Measurements from ENCODE around the gene FBXO31. TPM values are rescaled to one million over a fixed set of nuclear protein-coding genes. Genes with fewer than 3 reads are reported as not detected.

FBXO31 gene
- total RNA-seq, 1 donor from 2014 or later: 29.9 TPM

DNA sequence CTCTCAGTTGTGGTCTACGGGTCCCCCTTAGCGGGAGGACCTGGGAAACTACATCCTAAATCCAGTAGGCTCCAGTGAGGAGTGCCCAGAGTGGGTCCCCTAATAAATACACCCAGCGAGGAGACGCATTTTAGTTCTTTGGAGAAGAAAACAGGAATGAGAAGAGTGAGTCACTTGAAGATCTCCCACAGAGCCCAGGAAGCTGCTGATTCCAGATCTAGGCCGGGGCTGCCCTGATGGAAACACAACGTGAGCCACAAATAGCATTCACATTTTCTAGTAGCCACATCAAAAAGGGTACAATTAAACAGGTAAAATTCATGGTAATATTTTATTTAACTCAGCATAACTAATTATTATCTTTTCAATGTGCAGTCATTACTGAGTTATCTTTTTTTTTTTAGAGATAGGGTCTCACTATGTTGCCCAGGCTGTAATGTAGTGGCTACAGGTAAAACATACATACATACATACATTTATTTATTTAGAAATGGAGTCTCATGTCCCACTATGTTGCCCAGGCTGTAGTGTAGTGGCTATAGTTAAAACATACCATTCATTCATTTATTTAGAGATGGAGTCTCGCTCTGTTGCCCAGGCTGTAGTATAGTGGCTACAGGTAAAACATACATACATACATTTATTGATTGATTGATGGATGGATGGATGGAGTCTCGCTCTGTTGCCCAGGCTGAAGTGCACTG is 21.5 kb downstream of the FBXO31 start:
- TF ChIP-seq, protein P1, sequence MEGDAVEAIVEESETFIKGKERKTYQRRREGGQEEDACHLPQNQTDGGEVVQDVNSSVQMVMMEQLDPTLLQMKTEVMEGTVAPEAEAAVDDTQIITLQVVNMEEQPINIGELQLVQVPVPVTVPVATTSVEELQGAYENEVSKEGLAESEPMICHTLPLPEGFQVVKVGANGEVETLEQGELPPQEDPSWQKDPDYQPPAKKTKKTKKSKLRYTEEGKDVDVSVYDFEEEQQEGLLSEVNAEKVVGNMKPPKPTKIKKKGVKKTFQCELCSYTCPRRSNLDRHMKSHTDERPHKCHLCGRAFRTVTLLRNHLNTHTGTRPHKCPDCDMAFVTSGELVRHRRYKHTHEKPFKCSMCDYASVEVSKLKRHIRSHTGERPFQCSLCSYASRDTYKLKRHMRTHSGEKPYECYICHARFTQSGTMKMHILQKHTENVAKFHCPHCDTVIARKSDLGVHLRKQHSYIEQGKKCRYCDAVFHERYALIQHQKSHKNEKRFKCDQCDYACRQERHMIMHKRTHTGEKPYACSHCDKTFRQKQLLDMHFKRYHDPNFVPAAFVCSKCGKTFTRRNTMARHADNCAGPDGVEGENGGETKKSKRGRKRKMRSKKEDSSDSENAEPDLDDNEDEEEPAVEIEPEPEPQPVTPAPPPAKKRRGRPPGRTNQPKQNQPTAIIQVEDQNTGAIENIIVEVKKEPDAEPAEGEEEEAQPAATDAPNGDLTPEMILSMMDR (IDR thresholded peaks at IDR 0.05): no peak
- intact Hi-C loops (cut with DNase I): no loop called here
- peaks cover 37% of the 10 kb centered on the region for H3K36me3 ChIP-seq
- ATAC-seq: no peak
- H3K4me3 ChIP-seq: no peak overlapping the region
- DNase-seq: no peak
- no peaks in the 10 kb centered on the region for H3K9me3 ChIP-seq
- H3K27ac ChIP-seq: no peak overlapping the region
- H3K4me1 ChIP-seq: peaks cover 16% of the 10 kb centered on the region
- no peaks in the 10 kb centered on the region for H3K27me3 ChIP-seq

DNA sequence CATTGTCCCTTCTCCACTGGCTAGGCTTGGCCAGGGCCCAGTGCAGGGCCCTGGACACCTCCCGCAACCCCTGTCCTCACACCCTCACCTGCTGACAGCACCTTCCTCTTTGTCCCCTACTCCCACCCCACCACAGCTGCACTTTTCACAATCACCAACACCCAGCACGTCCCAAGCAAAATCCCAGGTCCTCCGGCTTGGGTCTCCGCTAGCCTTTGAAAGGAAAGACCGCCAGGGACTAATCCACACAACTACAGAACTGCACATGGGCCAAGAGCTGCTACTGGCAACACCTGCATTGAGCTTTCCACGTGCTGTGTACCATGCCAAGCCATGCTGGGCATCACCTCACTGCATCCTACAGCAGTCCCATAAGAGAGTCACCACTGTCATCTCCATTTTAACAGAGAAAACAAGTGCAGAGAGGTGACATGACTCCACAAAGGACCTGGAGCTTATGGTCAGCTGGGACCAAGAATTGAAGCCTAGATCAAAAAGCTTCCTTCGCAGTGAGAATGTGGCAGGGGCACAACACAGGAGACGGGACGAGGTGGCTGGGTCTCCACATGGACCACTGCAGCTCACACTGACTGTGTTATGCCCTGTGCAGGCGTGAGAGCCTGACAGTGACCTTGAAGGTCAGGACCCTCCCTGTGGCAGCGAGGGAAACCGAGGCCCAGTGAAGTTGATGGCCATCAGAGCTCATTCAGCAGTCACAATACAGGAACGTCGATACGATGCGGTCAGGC is 22.5 kb downstream of the FBXO31 start:
- intact Hi-C loops (cut with DNase I): no loop called here
- H3K9me3 ChIP-seq: no peaks in the 10 kb centered on the region
- ATAC-seq: no peak
- H3K4me1 ChIP-seq: peaks cover 16% of the 10 kb centered on the region
- TF ChIP-seq, protein P1 (IDR thresholded peaks at IDR 0.05): no peak
- H3K27ac ChIP-seq: no peak overlapping the region
- no peak overlapping the region for H3K4me3 ChIP-seq
- H3K27me3 ChIP-seq: no peaks in the 10 kb centered on the region
- no peak for DNase-seq
- peaks cover 37% of the 10 kb centered on the region for H3K36me3 ChIP-seq

DNA sequence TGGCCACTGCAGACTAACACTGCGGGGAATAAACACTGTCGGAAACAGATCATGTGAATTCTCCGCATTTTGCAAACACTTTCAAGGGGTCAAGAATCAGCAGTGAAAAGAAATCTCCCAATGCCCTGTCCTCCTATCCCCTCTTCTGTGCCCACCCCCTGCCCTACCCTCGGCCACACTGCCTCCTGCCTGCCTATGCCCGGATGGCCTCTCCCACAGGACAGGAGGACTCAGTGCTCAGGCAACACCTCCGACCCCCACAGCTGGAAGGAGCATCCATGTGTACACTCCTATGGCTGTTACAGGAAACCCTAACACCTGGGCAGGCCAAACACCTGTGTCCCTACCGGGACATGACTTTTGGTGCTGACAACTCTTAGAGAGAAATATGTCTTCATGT is 24.5 kb downstream of the FBXO31 start:
- Histone ChIP-seq H3K27me3 (no peaks in the 10 kb centered on the region), H3K9me3 (no peaks in the 10 kb centered on the region), H3K4me1 (peaks cover 9% of the 10 kb centered on the region), H3K27ac (no peak overlapping the region), H3K36me3 (peaks cover 37% of the 10 kb centered on the region), H3K4me3 (no peak overlapping the region)
- ATAC-seq (no peak), DNase-seq (no peak)
- intact Hi-C loops (cut with DNase I): no loop called here
- TF ChIP-seq, protein P1 (IDR thresholded peaks at IDR 0.05): no peak

DNA sequence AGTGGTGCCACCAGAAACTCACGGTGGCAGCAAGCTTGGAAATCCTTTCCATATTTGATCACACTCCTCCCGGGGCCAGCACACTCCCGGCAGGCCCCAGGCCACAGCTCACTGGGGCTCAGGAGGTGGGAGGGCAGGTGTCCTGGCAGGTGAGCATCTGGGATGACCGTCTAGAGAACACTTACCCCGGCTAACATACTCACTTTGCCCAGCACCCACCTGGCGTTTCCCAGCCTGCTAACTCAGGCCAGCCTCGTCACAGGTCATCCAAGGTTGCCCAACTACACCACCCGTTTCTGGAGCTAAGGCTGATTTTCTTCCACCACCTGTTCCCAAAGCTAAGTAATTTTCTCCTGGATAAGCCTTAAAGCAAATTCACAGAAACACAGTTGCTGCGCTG is 24.9 kb downstream of the FBXO31 start:
- Histone ChIP-seq H3K4me1 (peaks cover 6% of the 10 kb centered on the region), H3K27ac (no peak overlapping the region), H3K4me3 (no peak overlapping the region), H3K27me3 (no peaks in the 10 kb centered on the region), H3K36me3 (peaks cover 41% of the 10 kb centered on the region), H3K9me3 (no peaks in the 10 kb centered on the region)
- ATAC-seq (no peak), DNase-seq (no peak)
- TF ChIP-seq, protein P1 (IDR thresholded peaks at IDR 0.05): no peak
- intact Hi-C loops (cut with DNase I): no loop called here

DNA sequence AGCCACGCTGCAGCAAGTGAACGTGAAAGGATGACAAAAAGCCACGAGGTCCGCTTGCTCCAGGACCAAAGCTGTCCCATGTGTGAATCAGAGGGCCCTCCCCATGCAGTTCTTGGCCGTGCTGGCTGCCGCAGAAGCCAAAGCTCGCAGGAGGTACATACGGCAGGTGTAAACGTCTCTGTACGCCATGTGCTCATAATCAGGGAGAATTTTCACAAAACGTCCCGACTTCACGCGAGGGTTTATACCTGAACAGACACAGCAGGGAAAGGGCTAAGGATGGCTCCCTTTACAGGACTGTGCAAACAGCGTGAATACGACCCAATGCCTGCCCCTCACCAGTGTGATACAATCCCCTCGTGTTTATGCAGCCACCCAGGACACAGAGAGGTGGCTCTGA is 25.3 kb downstream of the FBXO31 start:
- no peaks in the 10 kb centered on the region for H3K27me3 ChIP-seq

More for the DNA sequence above, 25.3 kb downstream of the FBXO31 start:
- Histone ChIP-seq H3K27ac (no peak overlapping the region), H3K9me3 (no peaks in the 10 kb centered on the region), H3K4me3 (no peak overlapping the region), H3K4me1 (peaks cover 3% of the 10 kb centered on the region), H3K36me3 (peaks cover 42% of the 10 kb centered on the region)
- DNase-seq: no peak
- TF ChIP-seq, protein P1 (IDR thresholded peaks at IDR 0.05): no peak
- no peak for ATAC-seq
- intact Hi-C loops (cut with DNase I): no loop called here

All from upper lobe of right lung (tissue), 1 donor.